ENCODE measurements around the gene FOXO6.

FOXO6 gene

GRCh38 chr1:41390573-41390972, 29.3 kb downstream of the FOXO6 start:
- ChIA-PET POLR2A (no interaction called here), CTCF (interaction anchor here (1.2 kb wide), 1 partner anchor 76 kb away, joined by 3 read pairs; no protein-coding TSS in a partner anchor)
- no peak for DNase-seq (ENCODE audit: extremely low spot score)
- TF ChIP-seq CTCF (IDR thresholded peaks at IDR 0.05; ENCODE audit: control extremely low read depth, extremely low read depth, low read depth, missing control alignments) = no peak

DNA sequence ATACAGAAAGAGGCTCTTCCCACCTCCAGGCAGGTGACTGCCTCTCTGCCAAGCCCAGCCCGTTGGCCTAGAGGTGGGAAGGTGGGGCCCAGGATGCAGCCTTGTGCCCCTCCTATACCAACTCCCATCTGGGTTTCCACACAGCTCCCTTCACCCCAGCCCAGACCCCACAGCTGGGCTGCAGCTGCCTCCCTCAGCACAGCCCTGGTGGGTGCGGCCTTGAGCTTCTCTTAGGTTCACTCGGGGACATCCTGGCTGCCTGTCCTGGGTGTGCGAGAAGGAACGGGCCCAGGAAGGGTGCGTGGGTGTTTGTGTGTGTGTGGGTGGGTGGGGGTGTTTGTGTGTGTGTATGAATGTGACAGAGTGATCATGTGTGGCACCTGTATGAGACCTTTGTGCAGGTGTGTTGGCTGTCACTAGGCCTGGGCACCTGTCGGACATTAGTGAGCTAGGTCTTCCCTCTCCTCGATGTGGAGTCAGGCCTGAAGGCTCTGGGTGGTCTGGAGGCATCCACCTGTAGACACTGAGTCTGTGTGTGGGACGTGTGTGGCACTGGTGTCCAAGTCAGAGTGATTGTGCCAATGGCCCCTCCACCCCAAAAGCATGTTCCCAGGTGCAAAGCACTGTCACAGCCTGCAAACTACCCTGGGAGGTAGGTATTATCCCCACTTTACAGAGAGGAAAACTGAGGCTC, 30.7 kb downstream of the FOXO6 start:
- ChIA-PET CTCF (no interaction called here), POLR2A (no interaction called here)
- DNase-seq (ENCODE audit: extremely low spot score) = no peak
- TF ChIP-seq CTCF (IDR thresholded peaks at IDR 0.05; ENCODE audit: control extremely low read depth, extremely low read depth, low read depth, missing control alignments) = no peak

DNA sequence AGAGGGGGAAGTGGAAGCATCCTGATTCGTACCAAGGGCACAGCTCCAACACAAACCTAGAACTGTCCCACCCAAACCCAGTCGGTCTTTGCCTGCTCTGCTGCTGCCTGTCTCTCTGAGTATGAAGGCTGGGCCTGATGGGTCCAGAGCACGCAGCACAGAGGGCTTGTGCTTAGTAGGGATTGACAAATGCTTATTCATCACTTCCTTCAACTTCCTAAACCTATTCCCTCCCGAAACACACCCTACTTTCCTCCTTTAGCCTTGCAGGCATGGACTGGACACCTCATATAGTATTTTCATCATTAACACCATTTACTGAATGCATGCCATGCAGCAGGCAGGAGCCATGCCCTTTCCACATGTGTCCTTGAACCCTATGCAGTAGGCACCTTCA, 31.3 kb downstream of the FOXO6 start:
- no peak for DNase-seq (ENCODE audit: extremely low spot score)
- POLR2A ChIA-PET = no interaction called here

DNA sequence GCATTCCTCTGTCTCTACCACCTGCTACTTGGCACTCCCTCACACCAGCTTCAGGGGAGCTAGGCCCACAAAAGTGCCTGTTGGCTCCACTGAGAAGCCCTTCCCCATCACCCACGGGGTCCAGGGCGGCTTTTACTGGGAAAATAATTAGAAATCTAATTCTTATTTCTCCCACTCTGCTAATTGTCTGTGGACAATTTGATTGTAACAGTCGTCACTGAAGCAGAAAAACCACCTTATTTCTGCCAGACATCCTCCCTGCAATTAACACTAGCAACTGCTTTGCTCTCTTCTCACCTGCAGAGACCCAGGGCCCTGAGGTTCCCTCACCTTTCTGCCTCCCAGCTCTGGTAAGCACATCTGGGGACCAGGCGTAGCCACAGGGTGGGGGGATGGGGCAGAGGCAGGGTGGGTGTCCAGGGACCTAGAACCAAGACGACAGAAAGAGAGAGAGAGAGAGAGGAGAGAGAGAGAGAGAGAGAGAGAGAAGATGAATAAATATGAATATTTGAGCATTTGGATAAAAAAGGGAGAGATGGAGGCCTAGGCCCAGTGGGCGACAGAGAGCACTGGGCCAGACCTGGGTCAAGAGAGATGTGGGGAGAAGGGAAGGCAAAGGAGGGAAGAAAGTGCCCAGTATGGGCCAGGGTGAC, 32.6 kb downstream of the FOXO6 start:
- POLR2A ChIA-PET = no interaction called here
- TF ChIP-seq CTCF (IDR thresholded peaks at IDR 0.05; ENCODE audit: control extremely low read depth, extremely low read depth, low read depth, missing control alignments) = no peak
- CTCF ChIA-PET = interaction anchor here (1.2 kb wide), 1 partner anchor 37 kb away, joined by 3 read pairs; no protein-coding TSS in a partner anchor
- DNase-seq (ENCODE audit: extremely low spot score) = no peak

More for the DNA sequence above, 31.3 kb downstream of the FOXO6 start:
- CTCF ChIA-PET = no interaction called here
- no peak for TF ChIP-seq CTCF (IDR thresholded peaks at IDR 0.05; ENCODE audit: control extremely low read depth, extremely low read depth, low read depth, missing control alignments)

DNA sequence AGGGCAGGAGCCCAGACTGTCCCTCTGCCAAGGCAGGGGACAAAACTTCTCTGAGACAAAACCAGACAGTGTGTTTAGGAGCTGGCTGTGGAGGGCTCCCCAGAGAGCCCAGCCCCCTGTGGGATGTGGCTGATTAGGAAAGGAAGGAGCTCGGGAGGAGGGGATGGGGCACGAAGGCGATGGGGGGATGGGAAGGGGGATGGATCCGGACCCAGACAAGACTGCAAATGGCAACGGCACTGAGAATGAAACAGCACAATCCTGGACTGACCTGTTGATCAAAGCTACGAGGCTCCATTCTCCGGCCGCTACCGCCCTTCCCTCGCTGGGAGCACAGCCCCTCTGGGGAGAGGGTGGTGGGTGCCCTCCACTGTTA, 33.1 kb downstream of the FOXO6 start:
- DNase-seq (ENCODE audit: extremely low spot score) = no peak
- no peak for TF ChIP-seq CTCF (IDR thresholded peaks at IDR 0.05; ENCODE audit: control extremely low read depth, extremely low read depth, low read depth, missing control alignments)
- ChIA-PET CTCF (interaction anchor here (1.2 kb wide), 1 partner anchor 37 kb away, joined by 3 read pairs; no protein-coding TSS in a partner anchor), POLR2A (no interaction called here)

GRCh38 chr1:41394959-41395956, 34.0 kb downstream of the FOXO6 start:
- ChIA-PET CTCF (interaction anchor here (1.2 to 1.3 kb wide), 2 partner anchors 22 to 38 kb away, joined by 3 to 4 read pairs; no protein-coding TSS in a partner anchor), POLR2A (no interaction called here)
- no peak for DNase-seq (ENCODE audit: extremely low spot score)
- TF ChIP-seq CTCF (IDR thresholded peaks at IDR 0.05; ENCODE audit: control extremely low read depth, extremely low read depth, low read depth, missing control alignments) = no peak
